ENCODE results near the gene RASSF3.

DNA sequence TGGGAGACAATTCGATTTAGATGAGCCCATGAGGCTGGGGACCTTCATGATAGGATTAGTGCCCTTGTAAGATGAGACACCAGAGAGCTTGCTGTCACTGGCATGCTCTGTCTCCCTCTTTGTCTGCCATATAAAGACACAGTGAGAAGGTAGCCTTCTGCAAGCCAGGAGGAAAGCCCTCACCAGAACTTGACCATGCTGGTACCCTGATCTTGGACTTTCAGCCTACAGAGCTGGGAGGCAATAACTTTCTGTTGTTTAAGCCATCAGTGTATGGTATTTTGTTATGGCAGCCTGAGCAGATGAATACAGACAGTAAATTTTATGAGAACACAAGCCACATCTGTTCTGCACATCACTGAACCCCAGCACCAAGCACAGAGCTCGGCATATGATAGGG, 38.1 kb upstream of the RASSF3 start:
- TF ChIP-seq, protein P1, sequence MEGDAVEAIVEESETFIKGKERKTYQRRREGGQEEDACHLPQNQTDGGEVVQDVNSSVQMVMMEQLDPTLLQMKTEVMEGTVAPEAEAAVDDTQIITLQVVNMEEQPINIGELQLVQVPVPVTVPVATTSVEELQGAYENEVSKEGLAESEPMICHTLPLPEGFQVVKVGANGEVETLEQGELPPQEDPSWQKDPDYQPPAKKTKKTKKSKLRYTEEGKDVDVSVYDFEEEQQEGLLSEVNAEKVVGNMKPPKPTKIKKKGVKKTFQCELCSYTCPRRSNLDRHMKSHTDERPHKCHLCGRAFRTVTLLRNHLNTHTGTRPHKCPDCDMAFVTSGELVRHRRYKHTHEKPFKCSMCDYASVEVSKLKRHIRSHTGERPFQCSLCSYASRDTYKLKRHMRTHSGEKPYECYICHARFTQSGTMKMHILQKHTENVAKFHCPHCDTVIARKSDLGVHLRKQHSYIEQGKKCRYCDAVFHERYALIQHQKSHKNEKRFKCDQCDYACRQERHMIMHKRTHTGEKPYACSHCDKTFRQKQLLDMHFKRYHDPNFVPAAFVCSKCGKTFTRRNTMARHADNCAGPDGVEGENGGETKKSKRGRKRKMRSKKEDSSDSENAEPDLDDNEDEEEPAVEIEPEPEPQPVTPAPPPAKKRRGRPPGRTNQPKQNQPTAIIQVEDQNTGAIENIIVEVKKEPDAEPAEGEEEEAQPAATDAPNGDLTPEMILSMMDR (optimal IDR thresholded peaks at IDR 0.05 in 1 of 3, IDR thresholded peaks at IDR 0.05 in 1 of 3, conservative IDR thresholded peaks at IDR 0.05 in 1 of 3; ENCODE audit: extremely low read depth in 1 of 3, insufficient read depth in 2 of 3, low read length in 3 of 3), result no peak
- no peak for TF ChIP-seq EZH2 (IDR thresholded peaks at IDR 0.05; ENCODE audit: low read length)

Measured in keratinocyte (primary cell).